ENCODE measurements around the gene AP3S2. TPM values are rescaled to one million over a fixed set of nuclear protein-coding genes. Genes with fewer than 3 reads are reported as not detected.

The AP3S2 gene
- total and polyA plus RNA-seq, 2 of the 8 experiments (the other 6 are each of a cell fraction or from before 2014, with no cell fraction given), result 19.2 to 45.4 TPM

DNA sequence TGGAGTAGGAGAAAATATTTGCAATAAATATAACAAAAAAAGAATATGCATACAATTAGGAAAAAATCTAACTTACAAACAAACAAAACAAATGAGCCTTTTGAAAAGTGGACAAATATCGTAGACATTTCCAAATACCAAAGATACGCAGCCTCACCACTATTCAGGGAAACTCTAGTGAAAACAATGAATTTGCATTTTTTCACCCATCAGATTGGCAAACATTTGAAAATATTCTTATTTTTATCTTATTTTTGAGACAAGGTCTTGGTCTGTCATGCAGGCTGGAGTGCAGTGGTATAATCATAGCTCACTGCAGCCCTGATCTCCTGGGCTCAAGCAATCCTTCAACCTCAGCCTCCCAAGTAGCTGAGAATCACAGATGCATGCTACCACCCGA lies 15.5 kb downstream of the AP3S2 start:
- Histone ChIP-seq H2AFZ (ENCODE audit: low read length) (no peak overlapping the region), H4K5ac (ENCODE audit: insufficient read length, low read depth, low read length) (no peak overlapping the region), H3K23ac (ENCODE audit: insufficient read length) (no peak overlapping the region), H3K27me3 (replicated peaks in 1 of 4; ENCODE audit: control insufficient read depth in 3 of 4, extremely low read depth in 1 of 4, insufficient read depth in 3 of 4, low read length in 3 of 4) (no peaks in the 10 kb centered on the region), H4K91ac (replicated peaks; ENCODE audit: insufficient read length, low read length) (no peak overlapping the region), H2BK20ac (ENCODE audit: low read length) (no peak overlapping the region), H2BK15ac (ENCODE audit: low read length) (no peak overlapping the region), H3K56ac (replicated peaks; ENCODE audit: insufficient read length, low read depth, low read length) (no peak overlapping the region), H3K4me1 (replicated peaks in 1 of 4; ENCODE audit: control insufficient read depth in 3 of 4, insufficient read depth in 4 of 4, low read length in 3 of 4) (no peaks in the 10 kb centered on the region), H2AK5ac (ENCODE audit: low read depth, low read length) (no peak overlapping the region), H3K14ac (ENCODE audit: insufficient read length) (no peak overlapping the region), H3K4me2 (ENCODE audit: insufficient read depth in 1 of 2, low read depth in 2 of 2, low read length in 2 of 2) (no peak overlapping the region), H3K27ac (ENCODE audit: low read depth, low read length) (no peak overlapping the region), H2BK120ac (replicated peaks; ENCODE audit: low read depth, low read length) (no peak overlapping the region), H4K8ac (ENCODE audit: extremely low read depth, insufficient read depth, low read length) (no peak overlapping the region), H3K4me3 (ENCODE audit: extremely low read depth in 1 of 4, insufficient read depth in 2 of 4, low read depth in 3 of 4, low read length in 4 of 4) (no peak overlapping the region), H3K23me2 (ENCODE audit: low read depth, low read length) (no peaks in the 10 kb centered on the region), H3K79me1 (ENCODE audit: low read depth, low read length) (no peaks in the 10 kb centered on the region), H4K20me1 (replicated peaks in 1 of 2; ENCODE audit: control insufficient read depth in 1 of 2, insufficient read depth in 2 of 2, low read length in 2 of 2) (no peaks in the 10 kb centered on the region), H3K18ac (ENCODE audit: extremely low read depth, low read length) (no peak overlapping the region), H3K79me2 (ENCODE audit: control insufficient read depth in 1 of 2, insufficient read depth in 2 of 2, low read length in 2 of 2) (no peaks in the 10 kb centered on the region), H3K4ac (replicated peaks; ENCODE audit: insufficient read length, low read depth, low read length) (no peak overlapping the region), H3K9me3 (ENCODE audit: insufficient read depth in 2 of 2, low read depth in 1 of 2, low read length in 1 of 2) (no peaks in the 10 kb centered on the region), H2BK5ac (ENCODE audit: low read depth, low read length) (no peak overlapping the region), H3K36me3 (ENCODE audit: control insufficient read depth in 2 of 4, insufficient read depth in 4 of 4, low read length in 3 of 4) (peaks cover 0 to 6% (median 2%) of the 10 kb centered on the region in 4 experiments; a peak in 3 of 8 replicates), H3K9ac (replicated peaks in 1 of 4; ENCODE audit: extremely low read depth in 1 of 4, low read depth in 3 of 4, low read length in 3 of 4) (no peak overlapping the region), H2BK12ac (ENCODE audit: low read depth, low read length) (no peak overlapping the region)
- 94% methylated on average over 3 of the region's 3 CpGs; no CpG with 5 or more reads in 1 of the 2 experiments for WGBS, 2 experiments (ENCODE audit: extremely low coverage in 1 of 2, insufficient coverage in 1 of 2, insufficient read length in 1 of 2, insufficient replicate concordance in 2 of 2, low coverage in 1 of 2, low lambda C conversion rate in 2 of 2, missing lambda C conversion rate in 1 of 2)
- no peak for FAIRE-seq
- DNase-seq (ENCODE audit: low read depth in 1 of 2, low spot score in 2 of 2), result no peak
- ChIA-PET CTCF (ENCODE audit: partially characterized antibody) (interaction anchor here (0.7 to 7.4 kb wide), 5 partner anchors 10 to 444 kb away, joined by 3 to 89 read pairs (median 4); no protein-coding TSS in a partner anchor), POLR2A (ENCODE audit: partially characterized antibody) (interaction anchor here (0.9 kb wide), 1 partner anchor 12 kb away, joined by 3 read pairs; no protein-coding TSS in a partner anchor)
- TF ChIP-seq SP2 (IDR thresholded peaks at IDR 0.05; ENCODE audit: low read length) (no peak), HDAC2 (IDR thresholded peaks at IDR 0.05; ENCODE audit: borderline replicate concordance in 1 of 2, low read depth in 2 of 2, low read length in 2 of 2) (no peak), FOSL1 (IDR thresholded peaks at IDR 0.05; ENCODE audit: insufficient read depth, low read depth, low read length) (no peak), POLR2A (IDR thresholded peaks at IDR 0.05; ENCODE audit: control extremely low read depth in 1 of 2, low read depth in 2 of 2, low read length in 2 of 2) (no peak), GTF2F1 (IDR thresholded peaks at IDR 0.05; ENCODE audit: borderline replicate concordance, low read depth, low read length) (no peak), CTBP2 (IDR thresholded peaks at IDR 0.05; ENCODE audit: borderline replicate concordance, insufficient read depth, insufficient read length, low read length) (no peak), ZNF274 (IDR thresholded peaks at IDR 0.05; ENCODE audit: borderline replicate concordance, extremely low read depth, low read length) (no peak), TAF1 (IDR thresholded peaks at IDR 0.05; ENCODE audit: low read depth, low read length) (no peak)
- TF ChIP-seq, protein P1, sequence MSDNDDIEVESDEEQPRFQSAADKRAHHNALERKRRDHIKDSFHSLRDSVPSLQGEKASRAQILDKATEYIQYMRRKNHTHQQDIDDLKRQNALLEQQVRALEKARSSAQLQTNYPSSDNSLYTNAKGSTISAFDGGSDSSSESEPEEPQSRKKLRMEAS (IDR thresholded peaks at IDR 0.05), result no peak
